Central memory CD8-positive, alpha-beta T cell (primary cell): ENCODE measurements around the gene MRM3.
"Not testable (repeated sequence)": the region's sequence is repeated elsewhere in the genome, so short reads cannot be mapped to it uniquely, and the experiment has no call there.

Source experiments
- ATAC-seq: fragments of 150-1000 bp; cut with Tn5 transposase; replicated peaks from 2 replicates; pipeline ENCODE4 v1.10.0; 2022; ENCODE audit warnings: mild to moderate bottlenecking, moderate FRiP score, moderate number of reproducible peaks; ENCODE audit not compliant: poor library complexity, severe bottlenecking; ENCODE audit errors: extremely low read depth
- DNase-seq, 2 donors: peaks; one replicate each; pipeline ENCODE4 v3.0.0; 2021; ENCODE audit warnings: low spot score in 2 of 2
- H3K27ac Mint-ChIP-seq: one replicate; pipeline ENCODE4 v1.8.0; 2022; ENCODE audit warnings: low read depth, mild to moderate bottlenecking, moderate library complexity, mixed read lengths
- H3K27me3 Mint-ChIP-seq: one replicate; pipeline ENCODE4 v1.8.0; 2022; ENCODE audit warnings: mixed read lengths
- H3K36me3 Mint-ChIP-seq: one replicate; pipeline ENCODE4 v1.8.0; 2022; ENCODE audit warnings: mild to moderate bottlenecking, moderate library complexity, mixed read lengths; ENCODE audit not compliant: insufficient read depth
- H3K4me1 Mint-ChIP-seq: one replicate; pipeline ENCODE4 v1.8.0; 2022; ENCODE audit warnings: mixed read lengths
- H3K4me3 Mint-ChIP-seq: one replicate; pipeline ENCODE4 v1.8.0; 2022; ENCODE audit warnings: mild to moderate bottlenecking, moderate library complexity, mixed read lengths
- H3K9me3 Mint-ChIP-seq: one replicate; pipeline ENCODE4 v1.8.0; 2022; ENCODE audit warnings: mixed read lengths

The MRM3 gene

GRCh38 chr17:802901-803881, 21.0 kb downstream of the MRM3 start:
- Mint-ChIP-seq H3K4me1 (no peaks in the 10 kb centered on the region), H3K27ac (no peak overlapping the region), H3K27me3 (no peaks in the 10 kb centered on the region), H3K9me3 (no peaks in the 10 kb centered on the region), H3K4me3 (no peak overlapping the region), H3K36me3 (no peaks in the 10 kb centered on the region)
- DNase-seq = no peak
- ATAC-seq = no peak

GRCh38 chr17:804541-805435, 22.6 kb downstream of the MRM3 start:
- DNase-seq (no peak), ATAC-seq (no peak)
- H3K27me3 Mint-ChIP-seq = no peaks in the 10 kb centered on the region
- H3K36me3 Mint-ChIP-seq = no peaks in the 10 kb centered on the region
- H3K4me1 Mint-ChIP-seq = no peaks in the 10 kb centered on the region
- H3K27ac Mint-ChIP-seq = no peak overlapping the region
- no peak overlapping the region for H3K4me3 Mint-ChIP-seq
- H3K9me3 Mint-ChIP-seq = no peaks in the 10 kb centered on the region

- not testable (repeated sequence) for H3K4me1 Mint-ChIP-seq, H3K36me3 Mint-ChIP-seq, ATAC-seq, H3K9me3 Mint-ChIP-seq, H3K27ac Mint-ChIP-seq, DNase-seq, H3K27me3 Mint-ChIP-seq, H3K4me3 Mint-ChIP-seq
Measured at GRCh38 chr17:805886-806285, 23.7 kb downstream of the MRM3 start.

GRCh38 chr17:806346-806745, 24.2 kb downstream of the MRM3 start:
- ATAC-seq (no peak), DNase-seq (no peak)
- H3K4me3 Mint-ChIP-seq = no peak overlapping the region
- H3K4me1 Mint-ChIP-seq = no peaks in the 10 kb centered on the region
- H3K36me3 Mint-ChIP-seq = no peaks in the 10 kb centered on the region
- no peaks in the 10 kb centered on the region for H3K27me3 Mint-ChIP-seq
- H3K27ac Mint-ChIP-seq = no peak overlapping the region
- H3K9me3 Mint-ChIP-seq = no peaks in the 10 kb centered on the region

GRCh38 chr17:806781-807522, 24.8 kb downstream of the MRM3 start:
- no peak overlapping the region for H3K4me3 Mint-ChIP-seq
- H3K36me3 Mint-ChIP-seq = no peaks in the 10 kb centered on the region
- H3K4me1 Mint-ChIP-seq = no peaks in the 10 kb centered on the region
- no peaks in the 10 kb centered on the region for H3K9me3 Mint-ChIP-seq
- no peak for ATAC-seq
- H3K27ac Mint-ChIP-seq = no peak overlapping the region
- no peak for DNase-seq
- H3K27me3 Mint-ChIP-seq = no peaks in the 10 kb centered on the region

GRCh38 chr17:807523-808294, 25.6 kb downstream of the MRM3 start:
- ATAC-seq (no peak), DNase-seq (no peak)
- Mint-ChIP-seq H3K9me3 (no peaks in the 10 kb centered on the region), H3K4me1 (no peaks in the 10 kb centered on the region), H3K27me3 (no peaks in the 10 kb centered on the region), H3K4me3 (no peak overlapping the region), H3K36me3 (no peaks in the 10 kb centered on the region), H3K27ac (no peak overlapping the region)

GRCh38 chr17:811051-811784, 29.1 kb downstream of the MRM3 start:
- Mint-ChIP-seq H3K4me1 (no peaks in the 10 kb centered on the region), H3K4me3 (no peak overlapping the region), H3K36me3 (no peaks in the 10 kb centered on the region), H3K27ac (no peak overlapping the region), H3K27me3 (peaks cover 3% of the 10 kb centered on the region), H3K9me3 (no peaks in the 10 kb centered on the region)
- ATAC-seq (no peak), DNase-seq (no peak)

- Mint-ChIP-seq H3K4me1 (no peaks in the 10 kb centered on the region), H3K9me3 (no peaks in the 10 kb centered on the region), H3K27me3 (peaks cover 12% of the 10 kb centered on the region), H3K4me3 (no peak overlapping the region), H3K27ac (no peak overlapping the region), H3K36me3 (no peaks in the 10 kb centered on the region)
- DNase-seq (no peak), ATAC-seq (no peak)
Measured at GRCh38 chr17:812638-813204, 30.6 kb downstream of the MRM3 start.

- Mint-ChIP-seq H3K36me3 (no peaks in the 10 kb centered on the region), H3K27ac (no peak overlapping the region), H3K9me3 (no peaks in the 10 kb centered on the region), H3K4me1 (no peaks in the 10 kb centered on the region), H3K27me3 (peaks cover 12% of the 10 kb centered on the region), H3K4me3 (no peak overlapping the region)
- no peak for DNase-seq
- ATAC-seq = no peak
Measured at GRCh38 chr17:814371-814770, 32.2 kb downstream of the MRM3 start.

GRCh38 chr17:819251-819650, 37.1 kb downstream of the MRM3 start:
- no peak overlapping the region for H3K4me3 Mint-ChIP-seq
- H3K27ac Mint-ChIP-seq = no peak overlapping the region
- H3K36me3 Mint-ChIP-seq = no peaks in the 10 kb centered on the region
- H3K4me1 Mint-ChIP-seq = no peaks in the 10 kb centered on the region
- peaks cover 12% of the 10 kb centered on the region for H3K27me3 Mint-ChIP-seq
- ATAC-seq = no peak
- DNase-seq = no peak
- no peaks in the 10 kb centered on the region for H3K9me3 Mint-ChIP-seq

GRCh38 chr17:823501-823902, 41.3 kb downstream of the MRM3 start:
- H3K36me3 Mint-ChIP-seq = no peaks in the 10 kb centered on the region
- H3K27ac Mint-ChIP-seq = no peak overlapping the region
- no peak for DNase-seq
- no peaks in the 10 kb centered on the region for H3K4me1 Mint-ChIP-seq
- no peaks in the 10 kb centered on the region for H3K9me3 Mint-ChIP-seq
- H3K27me3 Mint-ChIP-seq = no peaks in the 10 kb centered on the region
- no peak for ATAC-seq
- H3K4me3 Mint-ChIP-seq = no peak overlapping the region
